Stomach (tissue), 4 donors: Measurements from ENCODE around the gene VAV3.

Experiments used
- CTCF ChIP-seq, 7 experiments: fragments of 450-650 bp in 4 of 7; fragments of 200-600 bp in 3 of 7; sonication (generic) in 3 of 7; IDR thresholded peaks; one replicate each; pipeline ENCODE4 v1.5.1; 2016 to 2019; ENCODE audit warnings: antibody characterized with exemption in 7 of 7, control low read depth in 2 of 7, mild to moderate bottlenecking in 1 of 7
- EP300 ChIP-seq: sonication (generic); formaldehyde crosslinking; IDR thresholded peaks from one replicate; pipeline ENCODE4 v1.6.1; 2017; ENCODE audit warnings: antibody characterized with exemption
- POLR2A ChIP-seq, 4 donors: fragments of 450-650 bp; IDR thresholded peaks; one replicate each; pipeline ENCODE4 v1.6.1; 2016; ENCODE audit warnings: antibody characterized with exemption in 4 of 4, control low read depth in 2 of 4, mild to moderate bottlenecking in 1 of 4, moderate library complexity in 1 of 4
- POLR2AphosphoS5 ChIP-seq, 3 donors: sonication (generic); formaldehyde crosslinking; IDR thresholded peaks; one replicate each; pipeline ENCODE4 v1.6.1; 2016; ENCODE audit warnings: antibody characterized with exemption in 3 of 3

GRCh38 chr1:107972391-107973180, 7.6 kb upstream of the VAV3 start:
- TF ChIP-seq CTCF (IDR thresholded peaks at IDR 0.05) (no peak), POLR2A (IDR thresholded peaks at IDR 0.05) (no peak), POLR2AphosphoS5 (IDR thresholded peaks at IDR 0.05) (no peak), EP300 (no peak)
